GM18498 (cell line): ENCODE results near the gene B3GNT3.

Experiments
- ATAC-seq: cut with Tn5 transposase; IDR thresholded peaks from one replicate; pipeline ENCODE4 v1.9.1; 2021; ENCODE audit warnings: mild to moderate bottlenecking, moderate library complexity; ENCODE audit not compliant: unreplicated experiment

Gene B3GNT3

DNA sequence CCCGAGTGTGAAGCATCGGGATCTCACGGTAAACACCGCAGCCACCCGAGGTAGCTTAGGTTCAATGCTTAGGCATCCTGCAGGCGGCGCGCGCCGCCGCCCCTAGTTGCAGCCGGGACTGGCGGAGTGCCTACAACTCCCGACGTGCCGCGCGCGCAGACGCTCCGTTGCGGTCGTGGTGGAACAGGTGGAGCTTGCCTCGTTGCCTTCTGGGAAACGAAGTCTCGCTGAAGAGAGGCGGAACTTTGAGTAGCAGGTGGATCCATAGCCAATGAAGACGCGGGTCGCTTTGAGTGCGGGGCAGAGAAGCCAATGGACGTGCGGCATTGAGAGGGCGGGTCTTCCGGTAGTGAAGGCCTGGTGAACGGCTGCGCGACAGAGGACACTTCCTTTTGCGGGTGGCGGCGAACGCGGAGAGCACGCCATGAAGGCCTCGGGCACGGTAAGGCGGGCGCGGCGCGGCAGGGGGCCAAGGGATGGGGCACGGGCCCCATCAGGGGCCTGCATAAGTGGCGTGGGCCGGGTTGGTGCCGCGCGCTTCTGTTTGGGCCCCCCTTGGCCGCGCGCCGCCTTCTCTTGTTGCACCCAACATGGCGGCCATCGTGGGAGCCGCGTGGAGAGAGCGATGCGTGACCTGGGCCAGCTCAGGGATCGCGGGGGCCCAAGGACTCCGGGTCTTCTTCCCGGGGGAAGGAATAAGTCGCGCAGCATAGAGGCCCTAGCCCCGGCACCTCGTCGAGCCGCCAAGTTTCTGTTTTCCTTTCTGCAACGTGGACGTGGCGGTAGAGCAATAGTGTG is 64.8 kb downstream of the B3GNT3 start, which contains the start of gene RPL18A:
TSS of gene RPL18A (plus strand) at position 378 of the 798 bp plus-strand sequence. CDS start at position 425, 47 bp downstream.
- ATAC-seq, result peak; percentile 95

DNA sequence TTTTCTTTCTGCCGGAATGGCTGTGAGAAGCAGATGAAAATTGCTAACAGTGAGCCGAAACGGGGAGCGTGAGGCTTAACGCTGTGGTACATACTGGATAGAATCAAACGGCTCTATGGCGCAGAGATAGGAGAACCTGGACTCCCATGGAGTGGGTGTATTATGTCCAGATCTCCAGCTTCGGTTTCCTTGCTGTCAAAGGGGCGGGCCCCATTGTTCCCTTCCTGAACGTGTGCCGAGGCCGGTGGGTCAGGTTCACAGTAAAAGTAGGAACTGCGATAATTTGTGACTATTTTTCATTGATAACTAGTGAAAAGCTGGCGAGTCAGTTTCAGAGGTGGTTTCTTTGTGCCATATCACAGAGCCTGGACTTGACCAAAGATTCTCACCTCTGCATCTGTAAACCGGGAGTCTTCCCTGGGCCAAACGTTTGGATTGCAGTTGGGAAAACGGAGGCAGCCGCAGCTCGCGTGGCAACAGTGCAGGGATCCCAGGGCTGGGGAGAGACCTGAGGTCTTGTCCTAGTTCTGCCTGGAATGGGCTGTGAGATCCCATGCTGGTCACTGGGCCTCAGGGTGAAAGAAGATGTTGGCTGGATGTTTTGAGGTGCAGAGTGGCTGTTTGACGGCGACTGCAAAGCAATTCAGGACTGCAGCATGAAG is 65.5 kb downstream of the B3GNT3 start:
- no peak for ATAC-seq

DNA sequence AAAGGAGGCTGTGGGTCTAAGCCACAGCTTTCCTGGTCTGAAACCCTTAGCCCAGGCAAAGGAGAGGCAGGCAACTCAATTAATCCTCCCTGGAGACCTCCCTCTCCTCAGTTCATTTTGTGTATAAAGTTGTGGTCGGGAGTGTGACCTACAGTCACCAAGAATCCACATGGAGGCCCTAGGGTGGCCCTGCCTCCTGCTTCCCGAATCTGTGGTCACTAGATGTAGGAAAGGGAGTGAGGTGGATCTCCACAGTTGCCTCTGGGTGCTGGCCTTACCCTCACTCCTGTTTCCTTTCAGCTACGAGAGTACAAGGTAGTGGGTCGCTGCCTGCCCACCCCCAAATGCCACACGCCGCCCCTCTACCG is 66.0 kb downstream of the B3GNT3 start:
- no peak for ATAC-seq

DNA sequence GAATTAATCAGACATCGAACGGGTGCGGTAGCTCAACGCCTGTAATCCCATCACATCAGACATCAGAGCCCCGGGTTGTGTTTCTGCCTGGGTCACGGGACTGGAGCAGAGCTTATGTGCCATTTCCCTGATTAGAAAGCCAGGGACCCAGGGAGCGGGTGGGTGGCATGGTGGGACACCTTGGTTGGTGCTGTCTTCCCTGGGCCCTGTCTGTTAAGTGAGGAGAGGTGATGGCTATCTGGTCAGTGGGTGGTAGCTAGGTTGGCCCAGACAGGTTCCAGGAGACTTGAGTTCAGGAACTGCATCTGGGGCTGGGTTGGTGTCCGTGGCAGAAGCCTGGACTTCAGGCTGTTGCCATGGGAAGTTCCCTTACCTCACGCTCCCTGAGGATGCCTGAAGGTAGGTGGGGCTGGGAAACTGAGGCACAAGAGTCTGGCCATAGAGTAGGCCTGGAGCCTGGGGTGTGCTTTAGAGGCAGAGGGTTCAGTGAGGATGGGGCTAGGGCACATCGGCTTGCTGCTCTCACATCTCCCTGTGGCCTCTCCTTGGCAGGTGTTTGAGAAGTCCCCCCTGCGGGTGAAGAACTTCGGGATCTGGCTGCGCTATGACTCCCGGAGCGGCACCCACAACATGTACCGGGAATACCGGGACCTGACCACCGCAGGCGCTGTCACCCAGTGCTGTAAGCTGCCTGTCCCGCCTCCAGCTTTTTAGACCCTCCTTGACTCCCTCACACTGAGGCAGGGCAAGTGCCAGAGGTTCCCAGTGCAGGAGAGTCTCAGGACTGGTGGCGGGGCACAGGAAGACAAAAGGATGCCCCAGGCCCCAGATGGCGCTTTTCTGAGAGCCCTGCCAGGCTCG is 66.8 kb downstream of the B3GNT3 start:
- no peak for ATAC-seq

DNA sequence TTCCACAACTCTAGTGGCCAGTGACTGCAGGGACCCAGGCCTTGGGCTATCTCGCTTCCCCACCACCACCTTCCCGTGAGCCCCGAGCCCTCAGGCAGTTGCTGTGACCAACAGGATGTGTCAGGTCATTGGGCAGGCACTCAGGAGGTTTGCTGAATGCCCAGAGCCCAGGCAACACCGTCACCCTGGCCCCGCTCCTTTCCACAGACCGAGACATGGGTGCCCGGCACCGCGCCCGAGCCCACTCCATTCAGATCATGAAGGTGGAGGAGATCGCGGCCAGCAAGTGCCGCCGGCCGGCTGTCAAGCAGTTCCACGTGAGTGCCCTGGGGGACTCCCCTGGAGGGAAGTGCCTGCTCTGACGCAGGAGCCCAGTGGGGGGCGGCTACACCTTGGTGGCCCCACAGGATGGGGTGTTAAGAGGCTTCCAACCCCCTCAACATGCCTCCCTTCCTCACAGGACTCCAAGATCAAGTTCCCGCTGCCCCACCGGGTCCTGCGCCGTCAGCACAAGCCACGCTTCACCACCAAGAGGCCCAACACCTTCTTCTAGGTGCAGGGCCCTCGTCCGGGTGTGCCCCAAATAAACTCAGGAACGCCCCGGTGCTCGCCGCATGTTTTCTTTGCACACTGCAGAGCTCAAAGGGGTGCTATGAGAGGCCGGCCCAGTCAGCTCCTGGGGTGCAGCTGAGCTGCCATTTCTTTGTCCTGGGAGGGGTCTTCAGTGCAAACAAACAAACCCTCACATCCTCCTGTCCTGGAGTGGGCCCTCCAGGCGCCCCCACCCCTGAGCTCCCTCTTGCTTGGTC is 68.0 kb downstream of the B3GNT3 start:
- ATAC-seq, result no peak
